Skin epidermis (tissue), 12 donors: ENCODE results near the gene ZFR.
"Not testable (repeated sequence)": the region's sequence is repeated elsewhere in the genome, so short reads cannot be mapped to it uniquely, and the experiment has no call there.

Experiments
- H3K27ac ChIP-seq, 21 experiments: fragments of 200-600 bp; sonication (generic) in 11 of 21; one replicate each; pipeline ENCODE4 v1.5.0; 2020; ENCODE audit warnings: mild to moderate bottlenecking in 3 of 21, inconsistent platforms in 2 of 21, moderate library complexity in 2 of 21
- H3K4me3 ChIP-seq, 7 experiments: fragments of 200-600 bp; sonication (generic) in 2 of 7; one replicate each; pipeline ENCODE4 v1.5.0; 2020; ENCODE audit warnings: inconsistent platforms in 2 of 7, mild to moderate bottlenecking in 2 of 7, moderate library complexity in 1 of 7

ZFR gene

GRCh38 chr5:32420506-32420905 lies 24.0 kb downstream of the ZFR start:
- H3K4me3 ChIP-seq, result no peak overlapping the region
- no peak overlapping the region for H3K27ac ChIP-seq

DNA sequence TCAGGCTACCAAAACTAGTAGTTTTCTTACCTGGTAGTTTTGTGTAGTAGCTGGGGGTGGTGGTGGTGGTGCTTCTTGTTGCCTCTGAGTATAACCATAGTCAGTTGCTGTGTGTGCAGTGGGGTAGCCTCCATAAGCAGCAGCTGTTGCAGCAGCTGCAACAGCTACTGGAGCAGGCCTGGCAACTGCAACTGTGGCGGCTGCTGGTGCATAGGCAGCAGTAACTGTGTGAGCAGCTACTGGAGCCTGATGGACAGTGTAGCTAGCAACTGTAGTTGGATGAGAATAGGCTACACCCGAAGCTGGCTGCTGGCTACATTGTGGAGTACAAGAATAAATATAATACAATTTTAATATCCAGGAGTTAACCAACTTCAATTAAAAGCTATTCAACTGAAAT lies 24.7 kb downstream of the ZFR start:
- H3K4me3 ChIP-seq, result no peak overlapping the region
- H3K27ac ChIP-seq, result no peak overlapping the region

GRCh38 chr5:32413466-32414263 lies 30.9 kb downstream of the ZFR start:
- no peak overlapping the region for H3K4me3 ChIP-seq
- no peak overlapping the region for H3K27ac ChIP-seq

- H3K4me3 ChIP-seq, result no peak overlapping the region
- H3K27ac ChIP-seq, result no peak overlapping the region
These were observed 33.9 kb downstream of the ZFR start for GRCh38 chr5:32410630-32411029.

DNA sequence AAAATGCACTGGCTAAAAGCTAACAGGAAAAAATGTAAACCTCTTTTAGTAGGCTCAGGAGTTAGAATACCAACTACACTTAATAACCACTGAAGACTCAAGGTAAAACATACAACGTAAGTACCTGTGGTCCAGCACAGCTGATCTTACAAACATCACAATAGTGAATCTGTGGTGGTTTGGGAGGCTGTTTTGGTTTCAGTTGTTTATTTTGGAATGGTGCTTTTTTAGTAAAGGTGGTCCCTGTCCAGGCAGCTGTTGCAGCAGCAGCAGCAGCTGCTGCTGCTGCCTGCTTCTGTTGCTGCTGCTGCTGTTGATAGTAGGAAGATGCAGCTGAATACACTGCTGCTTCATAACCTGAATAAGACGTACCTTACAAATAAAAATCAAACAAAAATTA lies 37.9 kb downstream of the ZFR start:
- no peak overlapping the region for H3K27ac ChIP-seq
- no peak overlapping the region for H3K4me3 ChIP-seq

GRCh38 chr5:32405507-32405906 lies 39.0 kb downstream of the ZFR start:
- Histone ChIP-seq H3K4me3 (no peak overlapping the region), H3K27ac (no peak overlapping the region)

DNA sequence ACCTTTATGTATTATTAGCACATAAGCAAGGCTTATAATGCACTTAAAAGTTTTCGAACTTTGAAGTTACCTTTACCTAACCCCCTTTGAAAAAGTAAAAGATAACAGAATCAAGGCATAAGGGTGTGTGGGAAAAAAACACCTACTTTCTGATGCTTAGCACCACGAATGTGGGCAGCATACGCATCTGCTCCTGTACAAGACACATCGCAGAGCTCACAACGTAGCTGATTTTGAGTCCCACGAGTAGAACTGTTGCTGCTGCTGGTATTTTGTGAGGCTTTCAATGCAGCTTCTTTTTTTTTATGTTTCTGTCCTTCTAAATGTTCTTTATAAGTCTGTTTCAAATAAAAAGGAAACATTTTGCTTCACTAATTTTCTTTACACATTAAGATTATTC lies 40.8 kb downstream of the ZFR start:
- Histone ChIP-seq H3K4me3 (no peak overlapping the region), H3K27ac (no peak overlapping the region)

- H3K4me3 ChIP-seq, result no peak overlapping the region
These were observed 44.1 kb downstream of the ZFR start for GRCh38 chr5:32400401-32400800.

DNA sequence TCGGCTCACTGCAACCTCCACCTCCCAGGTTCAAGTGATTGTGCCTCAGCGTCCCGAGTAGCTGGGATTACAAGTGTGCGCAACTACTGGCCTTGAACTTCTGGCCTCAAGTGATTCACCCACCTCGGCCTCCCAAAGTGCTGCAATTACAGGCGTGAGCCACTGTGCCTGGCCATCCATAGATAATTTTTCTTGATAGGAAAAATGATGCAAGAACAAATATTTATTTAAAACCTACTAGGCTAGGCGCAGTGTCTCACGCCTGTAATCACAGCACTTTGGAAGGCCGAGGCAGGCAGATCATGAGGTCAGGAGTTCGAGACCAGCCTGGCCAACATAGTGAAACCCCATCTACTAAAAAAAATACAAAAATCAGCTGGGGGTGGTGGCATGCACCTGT lies 45.8 kb downstream of the ZFR start:
- not testable (repeated sequence) for H3K4me3 ChIP-seq, H3K27ac ChIP-seq

More at GRCh38 chr5:32400401-32400800, 44.1 kb downstream of the ZFR start:
- H3K27ac ChIP-seq, result no peak overlapping the region

DNA sequence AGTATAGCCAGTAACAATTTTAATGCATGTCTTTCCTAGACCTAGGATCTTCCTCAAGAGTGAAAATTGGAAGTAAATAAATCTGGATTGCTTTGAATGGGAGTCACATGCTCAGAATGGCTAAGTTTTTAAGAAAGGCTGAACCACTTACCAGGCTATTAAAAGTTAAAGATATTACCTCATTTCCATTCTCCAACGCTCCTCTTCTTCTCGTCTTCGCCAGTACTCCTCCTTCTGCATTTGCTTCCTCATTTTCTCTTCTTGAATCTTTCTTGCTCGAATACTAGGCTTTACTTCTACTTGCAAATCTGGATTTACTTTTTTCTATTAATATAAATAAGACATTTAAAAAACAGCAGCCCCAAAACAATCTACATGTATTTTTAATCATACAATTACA lies 49.6 kb downstream of the ZFR start:
- H3K27ac ChIP-seq, result no peak overlapping the region
- no peak overlapping the region for H3K4me3 ChIP-seq

DNA sequence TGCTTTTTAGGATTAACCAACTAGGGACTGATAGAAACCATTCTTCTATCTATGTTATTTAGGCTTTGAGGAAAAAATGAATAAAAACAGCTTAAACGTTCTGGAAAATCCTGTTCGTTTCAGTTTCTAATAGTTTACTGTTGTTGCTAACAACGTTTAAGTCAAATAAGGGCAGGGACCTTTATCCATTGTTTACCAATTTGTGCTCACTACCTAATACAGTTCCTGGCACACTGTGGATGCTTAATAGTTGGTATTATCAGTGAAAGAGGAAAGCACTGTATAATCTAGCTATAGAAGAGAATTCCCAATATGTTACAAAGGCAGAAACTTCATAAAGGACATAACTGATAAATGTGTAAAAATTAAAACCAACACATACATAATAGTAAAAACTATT lies 52.5 kb downstream of the ZFR start:
- Histone ChIP-seq H3K4me3 (no peak overlapping the region), H3K27ac (no peak overlapping the region)

DNA sequence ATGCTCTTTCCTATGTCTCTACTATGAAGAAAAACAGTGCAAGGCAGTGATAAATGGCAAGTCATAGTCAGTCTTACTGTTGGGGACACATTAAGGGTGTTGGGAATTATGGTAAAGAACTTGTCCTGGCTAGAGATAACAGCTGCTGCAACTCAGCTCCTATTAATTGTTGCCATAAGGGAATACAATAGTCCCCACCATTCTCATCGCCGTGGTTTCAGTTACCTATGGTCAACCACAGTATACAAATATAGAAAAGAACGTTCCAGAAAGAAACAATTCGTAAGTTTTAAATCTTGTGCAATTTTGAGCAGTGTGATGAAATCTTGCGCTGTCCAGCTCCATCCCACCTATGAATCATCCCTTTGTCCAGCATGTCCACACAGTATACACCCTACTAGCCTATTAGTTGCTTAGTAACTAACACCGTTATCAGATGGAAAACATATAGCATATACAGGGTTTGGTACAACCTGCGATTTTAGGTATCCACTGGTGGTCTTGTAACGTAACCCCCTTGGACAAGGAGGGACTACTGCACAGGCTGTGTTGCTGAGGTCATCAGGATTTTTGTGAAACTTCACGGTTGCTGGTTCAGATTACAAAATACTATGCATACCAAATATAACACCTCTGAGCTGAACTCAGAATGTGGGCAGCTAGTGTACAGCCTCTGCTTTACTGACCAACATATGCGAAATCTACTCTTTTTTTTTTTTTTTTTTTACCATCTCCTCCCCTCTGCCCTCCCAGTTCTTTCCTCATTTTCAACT lies 53.5 kb downstream of the ZFR start:
- no peak overlapping the region for H3K4me3 ChIP-seq
- peak overlapping the region in 1 of 21 experiments; percentile 12 for H3K27ac ChIP-seq

- Histone ChIP-seq H3K27ac (no peak overlapping the region), H3K4me3 (no peak overlapping the region)
These were observed 56.0 kb downstream of the ZFR start for GRCh38 chr5:32388432-32389129.

DNA sequence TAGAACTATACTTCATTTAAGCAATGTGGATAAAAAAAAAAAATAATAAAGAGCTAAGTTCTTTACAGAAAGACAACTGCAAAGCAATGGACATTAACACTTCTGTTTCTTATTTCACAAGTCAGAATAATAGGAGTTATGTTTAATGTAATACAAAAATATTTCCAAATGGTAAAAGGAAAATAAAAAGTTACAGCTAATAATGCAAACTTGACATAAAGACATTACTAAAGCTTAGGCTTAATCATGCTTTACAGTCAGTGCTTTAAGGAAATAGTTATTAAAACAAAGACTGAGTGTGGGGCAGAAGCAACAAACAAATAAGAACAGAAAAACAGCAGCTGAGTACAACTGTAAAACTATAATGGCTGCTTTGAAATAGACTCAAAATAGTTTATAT lies 56.7 kb downstream of the ZFR start:
- Histone ChIP-seq H3K27ac (no peak overlapping the region), H3K4me3 (no peak overlapping the region)

- Histone ChIP-seq H3K4me3 (no peak overlapping the region), H3K27ac (no peak overlapping the region)
These were observed 57.3 kb downstream of the ZFR start for GRCh38 chr5:32387211-32387610.

DNA sequence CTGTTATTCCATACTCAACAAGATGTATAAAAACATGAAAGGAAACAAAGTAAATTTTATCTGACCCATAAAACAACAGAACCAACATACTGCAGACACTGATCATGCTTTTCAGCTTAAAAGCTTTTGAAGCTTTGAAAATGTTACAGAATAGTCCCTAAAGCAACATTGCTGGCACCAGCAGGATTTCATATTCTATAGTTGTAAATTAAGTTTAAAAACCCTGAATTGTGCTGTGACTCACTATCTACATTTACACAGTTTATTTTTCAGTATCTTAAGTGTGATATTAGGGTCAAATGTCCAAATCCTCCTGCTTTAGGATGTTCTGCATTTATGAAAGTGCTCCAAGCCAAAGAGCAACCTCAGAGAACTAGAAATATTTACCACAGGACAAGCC lies 59.9 kb downstream of the ZFR start:
- Histone ChIP-seq H3K4me3 (no peak overlapping the region), H3K27ac (no peak overlapping the region)

GRCh38 chr5:32383586-32383985 lies 61.0 kb downstream of the ZFR start:
- no peak overlapping the region for H3K27ac ChIP-seq
- H3K4me3 ChIP-seq, result no peak overlapping the region

GRCh38 chr5:32383065-32383464 lies 61.5 kb downstream of the ZFR start:
- Histone ChIP-seq H3K27ac (no peak overlapping the region), H3K4me3 (no peak overlapping the region)

GRCh38 chr5:32379421-32379820 lies 65.1 kb downstream of the ZFR start:
- Histone ChIP-seq H3K27ac (no peak overlapping the region), H3K4me3 (no peak overlapping the region)

DNA sequence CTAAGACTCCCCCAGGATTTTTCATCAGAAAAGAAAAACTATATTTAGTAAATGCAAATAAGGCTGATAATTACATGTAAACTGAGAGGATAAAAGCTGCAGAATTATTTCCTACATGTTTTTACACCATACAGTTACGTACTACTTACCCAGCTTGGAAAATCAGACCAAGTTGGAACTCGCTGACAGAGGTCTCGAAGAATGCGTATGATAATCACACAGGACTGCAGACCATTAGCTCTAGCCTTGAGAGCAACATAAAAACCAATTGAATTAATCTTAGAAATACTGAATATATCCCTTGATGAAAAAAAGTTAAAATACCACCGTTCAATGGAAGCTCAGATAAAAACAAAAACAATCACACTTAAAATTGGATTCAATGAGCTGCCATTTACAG lies 65.6 kb downstream of the ZFR start:
- Histone ChIP-seq H3K4me3 (no peak overlapping the region), H3K27ac (no peak overlapping the region)
